ENCODE data around the gene EPC2.
"Not testable (repeated sequence)": the region's sequence is repeated elsewhere in the genome, so short reads cannot be mapped to it uniquely, and the experiment has no call there.

Gene EPC2

DNA sequence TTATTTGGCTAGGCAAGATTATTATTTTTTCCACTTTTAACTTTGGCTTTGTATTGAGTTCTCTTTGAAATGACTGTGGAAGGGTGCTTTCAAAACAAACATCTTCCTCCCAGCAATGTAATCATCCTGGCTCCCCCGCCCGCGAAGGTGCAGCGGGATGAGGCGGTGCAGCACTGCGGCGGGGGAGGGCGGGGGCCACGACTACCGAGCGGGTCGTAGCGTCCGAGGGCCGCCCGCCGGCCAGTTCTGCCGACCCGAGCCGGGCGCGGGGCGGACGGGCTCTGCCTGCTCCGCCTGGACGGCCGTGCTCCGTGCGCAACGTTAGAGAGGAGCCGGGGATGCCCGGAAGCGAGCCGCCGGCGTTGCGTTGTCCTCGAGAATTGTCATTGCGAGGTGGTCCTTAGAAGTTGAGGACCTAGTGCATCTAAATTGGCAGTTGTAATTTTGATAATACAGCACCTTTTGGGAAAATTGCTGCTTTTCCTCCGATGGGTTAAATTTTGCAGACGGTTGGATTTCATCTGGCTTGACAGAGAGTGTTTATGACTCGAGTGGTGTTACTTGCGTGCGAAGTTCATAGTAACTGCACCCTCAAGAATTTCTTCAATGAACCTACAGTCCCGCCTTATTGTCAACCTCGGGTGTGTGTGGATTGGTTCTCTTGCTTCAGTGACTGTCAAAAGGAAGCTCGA lies 1.1 kb downstream of the EPC2 start:
- H3K27ac ChIP-seq (ENCODE audit: low read depth, low read length): peak overlapping the region; percentile 44
- H3K79me2 ChIP-seq (ENCODE audit: control insufficient read depth, low read length): peaks cover 58% of the 10 kb centered on the region
- H3K4me2 ChIP-seq (ENCODE audit: low read length): peak overlapping the region; percentile 88
- H3K36me3 ChIP-seq (ENCODE audit: control insufficient read depth, low read length): peaks cover 6% of the 10 kb centered on the region
- TF ChIP-seq EZH2phosphoT487 (IDR thresholded peaks at IDR 0.05; ENCODE audit: borderline replicate concordance, low read length): no peak
- TF ChIP-seq, protein P1, sequence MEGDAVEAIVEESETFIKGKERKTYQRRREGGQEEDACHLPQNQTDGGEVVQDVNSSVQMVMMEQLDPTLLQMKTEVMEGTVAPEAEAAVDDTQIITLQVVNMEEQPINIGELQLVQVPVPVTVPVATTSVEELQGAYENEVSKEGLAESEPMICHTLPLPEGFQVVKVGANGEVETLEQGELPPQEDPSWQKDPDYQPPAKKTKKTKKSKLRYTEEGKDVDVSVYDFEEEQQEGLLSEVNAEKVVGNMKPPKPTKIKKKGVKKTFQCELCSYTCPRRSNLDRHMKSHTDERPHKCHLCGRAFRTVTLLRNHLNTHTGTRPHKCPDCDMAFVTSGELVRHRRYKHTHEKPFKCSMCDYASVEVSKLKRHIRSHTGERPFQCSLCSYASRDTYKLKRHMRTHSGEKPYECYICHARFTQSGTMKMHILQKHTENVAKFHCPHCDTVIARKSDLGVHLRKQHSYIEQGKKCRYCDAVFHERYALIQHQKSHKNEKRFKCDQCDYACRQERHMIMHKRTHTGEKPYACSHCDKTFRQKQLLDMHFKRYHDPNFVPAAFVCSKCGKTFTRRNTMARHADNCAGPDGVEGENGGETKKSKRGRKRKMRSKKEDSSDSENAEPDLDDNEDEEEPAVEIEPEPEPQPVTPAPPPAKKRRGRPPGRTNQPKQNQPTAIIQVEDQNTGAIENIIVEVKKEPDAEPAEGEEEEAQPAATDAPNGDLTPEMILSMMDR (IDR thresholded peaks at IDR 0.05; ENCODE audit: low read depth, low read length, poor library complexity, severe bottlenecking): no peak
- peaks cover 19% of the 10 kb centered on the region; the same call in 1 of the 2 replicates for H4K20me1 ChIP-seq (ENCODE audit: control insufficient read depth, insufficient read depth, low read depth, low read length)
- peaks cover 4% of the 10 kb centered on the region for H3F3A ChIP-seq (ENCODE audit: control insufficient read depth, insufficient read depth)
- peak overlapping the region; percentile 86 for H3K4me3 ChIP-seq (ENCODE audit: low read length)
- no peaks in the 10 kb centered on the region for H3K9me3 ChIP-seq (ENCODE audit: control insufficient read depth, insufficient read depth, low read length)
- no peaks in the 10 kb centered on the region for H3K27me3 ChIP-seq (ENCODE audit: control insufficient read depth, low read length)
- H3K4me1 ChIP-seq (ENCODE audit: control insufficient read depth, low read length): peaks cover 25% of the 10 kb centered on the region
- H3K9me2 ChIP-seq (replicated peaks; ENCODE audit: control insufficient read depth, low read length): no peaks in the 10 kb centered on the region

DNA sequence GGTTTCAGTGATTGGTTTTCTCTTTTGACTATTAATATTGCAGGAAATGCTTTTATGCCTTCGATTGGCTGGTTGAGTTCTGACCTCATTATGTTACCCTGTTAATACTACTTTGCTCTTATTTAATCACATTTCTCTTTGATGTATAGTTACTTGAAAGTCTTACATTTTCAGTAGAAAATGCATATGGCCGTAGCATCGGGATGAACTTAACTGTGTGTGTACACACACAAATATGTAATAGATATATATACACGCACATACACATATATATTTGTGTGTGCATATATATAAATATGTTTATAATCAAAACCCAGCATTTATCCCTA lies 1.6 kb downstream of the EPC2 start:
- Histone ChIP-seq H3K4me3 (ENCODE audit: low read length) (peak overlapping the region; percentile 86), H3K9me2 (replicated peaks; ENCODE audit: control insufficient read depth, low read length) (no peaks in the 10 kb centered on the region), H3K79me2 (ENCODE audit: control insufficient read depth, low read length) (peaks cover 63% of the 10 kb centered on the region), H4K20me1 (ENCODE audit: control insufficient read depth, insufficient read depth, low read depth, low read length) (peaks cover 19% of the 10 kb centered on the region; the same call in 1 of the 2 replicates), H3K9me3 (ENCODE audit: control insufficient read depth, insufficient read depth, low read length) (no peaks in the 10 kb centered on the region), H3K4me2 (ENCODE audit: low read length) (peak overlapping the region; percentile 88), H3K27me3 (ENCODE audit: control insufficient read depth, low read length) (no peaks in the 10 kb centered on the region), H3F3A (ENCODE audit: control insufficient read depth, insufficient read depth) (peaks cover 4% of the 10 kb centered on the region), H3K27ac (ENCODE audit: low read depth, low read length) (peak overlapping the region; percentile 44; the same call in 1 of the 2 replicates), H3K4me1 (ENCODE audit: control insufficient read depth, low read length) (peaks cover 30% of the 10 kb centered on the region), H3K36me3 (ENCODE audit: control insufficient read depth, low read length) (peaks cover 6% of the 10 kb centered on the region)
- TF ChIP-seq EZH2phosphoT487 (IDR thresholded peaks at IDR 0.05; ENCODE audit: borderline replicate concordance, low read length): no peak
- TF ChIP-seq, protein P1 (IDR thresholded peaks at IDR 0.05; ENCODE audit: low read depth, low read length, poor library complexity, severe bottlenecking): no peak

DNA sequence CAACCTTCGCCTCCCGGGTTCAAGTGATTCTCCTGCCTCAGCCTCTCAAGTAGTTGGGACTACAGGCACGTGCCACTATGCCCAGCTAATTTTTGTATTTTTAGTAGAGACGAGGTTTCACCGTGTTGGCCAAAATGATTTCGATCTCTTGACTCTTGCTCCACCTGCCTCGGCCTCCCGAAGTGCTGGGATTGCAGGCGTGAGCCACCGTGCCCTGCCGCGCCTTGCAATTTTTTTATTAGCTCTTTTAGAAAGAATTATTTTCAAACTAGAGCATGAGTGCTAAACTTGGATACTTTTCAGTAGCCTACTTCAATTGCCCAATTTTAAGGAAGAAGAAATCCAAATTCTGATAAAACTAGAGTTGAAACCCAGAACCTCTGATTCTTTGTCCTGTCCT lies 3.2 kb downstream of the EPC2 start:
- H3K27ac ChIP-seq (ENCODE audit: low read depth, low read length); H3K9me3 ChIP-seq (ENCODE audit: control insufficient read depth, insufficient read depth, low read length); H3K27me3 ChIP-seq (ENCODE audit: control insufficient read depth, low read length); H3K4me3 ChIP-seq (ENCODE audit: low read length); H3K9me2 ChIP-seq (replicated peaks; ENCODE audit: control insufficient read depth, low read length); H3K36me3 ChIP-seq (ENCODE audit: control insufficient read depth, low read length); H3K4me2 ChIP-seq (ENCODE audit: low read length); H3F3A ChIP-seq (ENCODE audit: control insufficient read depth, insufficient read depth): not testable (repeated sequence)
- Histone ChIP-seq H3K4me1 (ENCODE audit: control insufficient read depth, low read length) (peaks cover 44% of the 10 kb centered on the region), H4K20me1 (ENCODE audit: control insufficient read depth, insufficient read depth, low read depth, low read length) (peaks cover 29% of the 10 kb centered on the region), H3K79me2 (ENCODE audit: control insufficient read depth, low read length) (peaks cover 78% of the 10 kb centered on the region)

DNA sequence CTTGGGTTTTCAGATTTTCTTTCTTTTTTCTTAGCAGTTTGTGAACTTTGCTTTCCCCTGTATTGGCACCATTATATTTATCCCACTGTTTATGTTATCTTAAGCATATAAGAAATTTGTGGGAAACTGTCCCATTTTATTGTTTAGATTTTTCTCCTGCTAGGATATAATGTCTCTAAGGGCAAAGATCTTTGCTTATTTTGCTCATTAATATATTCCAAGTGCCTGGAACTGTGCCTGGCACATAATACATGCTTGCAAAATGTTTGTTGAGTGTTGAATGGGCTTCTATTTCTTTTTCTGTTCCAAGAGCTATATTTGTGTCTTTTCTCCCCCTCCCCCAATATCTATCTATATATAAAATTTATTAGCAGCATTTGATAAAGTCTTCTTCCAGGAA lies 5.4 kb downstream of the EPC2 start:
- Histone ChIP-seq H3F3A (ENCODE audit: control insufficient read depth, insufficient read depth) (peaks cover 4% of the 10 kb centered on the region), H3K79me2 (ENCODE audit: control insufficient read depth, low read length) (peaks cover 98% of the 10 kb centered on the region), H3K4me3 (ENCODE audit: low read length) (no peak overlapping the region), H3K9me2 (replicated peaks; ENCODE audit: control insufficient read depth, low read length) (no peaks in the 10 kb centered on the region), H3K27me3 (ENCODE audit: control insufficient read depth, low read length) (no peaks in the 10 kb centered on the region), H3K9me3 (ENCODE audit: control insufficient read depth, insufficient read depth, low read length) (no peaks in the 10 kb centered on the region), H3K4me1 (ENCODE audit: control insufficient read depth, low read length) (peaks cover 41% of the 10 kb centered on the region), H3K4me2 (ENCODE audit: low read length) (no peak overlapping the region), H3K36me3 (ENCODE audit: control insufficient read depth, low read length) (peaks cover 6% of the 10 kb centered on the region), H3K27ac (ENCODE audit: low read depth, low read length) (no peak overlapping the region), H4K20me1 (ENCODE audit: control insufficient read depth, insufficient read depth, low read depth, low read length) (peaks cover 42% of the 10 kb centered on the region)
- no peak for TF ChIP-seq EZH2phosphoT487 (IDR thresholded peaks at IDR 0.05; ENCODE audit: borderline replicate concordance, low read length)
- TF ChIP-seq, protein P1 (IDR thresholded peaks at IDR 0.05; ENCODE audit: low read depth, low read length, poor library complexity, severe bottlenecking): no peak
